Esophagus squamous epithelium (tissue), 5 donors: ENCODE data around the gene CDH11. TPM values are rescaled to one million over a fixed set of nuclear protein-coding genes. Genes with fewer than 3 reads are reported as not detected.

ENCODE experiments used
- DNase-seq: peaks from one replicate; lab custom pipeline; 2025; lab: John Stamatoyannopoulos, UW
- H3K27ac ChIP-seq, 4 donors: fragments of 200-600 bp; sonication (generic); one replicate each; pipeline ENCODE4 v1.5.1; 2016 to 2019; ENCODE audit warnings: mild to moderate bottlenecking in 1 of 4
- H3K27me3 ChIP-seq, 4 donors: fragments of 200-600 bp; sonication (generic); 1 replicate in 3 of 4; 2 replicates in 1 of 4; pipeline versions ENCODE4 v1.5.1 to v1.6.0; 2017 to 2021; ENCODE audit warnings: antibody characterized with exemption in 1 of 4
- H3K36me3 ChIP-seq, 3 donors: fragments of 200-600 bp; sonication (generic); one replicate each; pipeline ENCODE4 v1.5.1; 2016 to 2019
- H3K4me1 ChIP-seq, 3 donors: fragments of 200-600 bp; sonication (generic); one replicate each; pipeline ENCODE4 v1.5.1; 2017 to 2019
- H3K4me3 ChIP-seq, 4 donors: fragments of 200-600 bp; sonication (generic); 1 replicate in 3 of 4; 2 replicates in 1 of 4; pipeline ENCODE4 v1.5.1; 2016 to 2019; ENCODE audit warnings: mild to moderate bottlenecking in 2 of 4, moderate library complexity in 1 of 4
- H3K9me3 ChIP-seq, 3 donors: fragments of 200-600 bp; sonication (generic); one replicate each; pipeline ENCODE4 v1.5.1; 2016 to 2019
- POLR2A ChIP-seq, 4 donors: fragments of 450-650 bp; IDR thresholded peaks; one replicate each; pipeline ENCODE4 v1.6.1; 2017; ENCODE audit warnings: antibody characterized with exemption in 4 of 4, mild to moderate bottlenecking in 4 of 4, moderate library complexity in 3 of 4
- WGBS, 2 donors: methylation state at CpG; one replicate each; pipeline ENCODE4 v1.1.5; 2018; 5-methylcytosine and 5-hydroxymethylcytosine counted together
- intact Hi-C: fragments of 100-400 bp; cut with DNase I; formaldehyde crosslinking; loops from one replicate; pipeline ENCODE4 v1.15.0; 2022
- total RNA-seq, 4 donors: library from RNA; depleted of rRNA; stranded (reverse); fragments of >200 nt; gene quantifications; one replicate each; pipeline ENCODE4 v1.1.0, GENCODE V29; 2016
- TF ChIP-seq, protein P1 (sequence below), 6 experiments: fragments of 450-650 bp in 4 of 6; fragments of 200-600 bp in 2 of 6; sonication (generic) in 2 of 6; IDR thresholded peaks; one replicate each; pipeline ENCODE4 v1.5.1; 2016 to 2019; ENCODE audit warnings: antibody characterized with exemption in 6 of 6, mild to moderate bottlenecking in 4 of 6, moderate library complexity in 4 of 6
- donor health status: DM: yes; HTN: yes; CAD: no.

CDH11 gene
- total RNA-seq, 4 donors from 2014 or later, result 3.4 to 17.5 (median 6.6) TPM

DNA sequence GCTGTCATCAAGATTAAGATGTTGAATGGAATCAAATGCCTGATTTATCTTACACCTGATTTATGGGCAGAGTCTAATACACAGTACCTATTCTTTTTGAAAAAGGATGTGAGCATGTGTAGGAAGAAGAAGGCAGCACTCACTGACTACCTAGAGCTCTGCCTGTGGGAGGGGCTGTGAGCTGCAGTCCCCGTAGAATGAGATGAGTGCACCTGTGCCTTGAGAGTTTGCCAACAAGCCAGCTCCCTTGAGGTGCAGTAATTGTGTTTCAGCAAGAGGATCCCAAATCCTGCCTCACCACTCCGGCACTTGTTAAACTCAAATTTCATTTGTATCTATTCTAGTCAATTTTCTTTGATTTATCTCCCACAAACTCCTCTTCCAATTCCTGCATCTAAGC lies 46.0 kb downstream of the CDH11 start:
- TF ChIP-seq POLR2A (IDR thresholded peaks at IDR 0.05), result no peak
- TF ChIP-seq, protein P1, sequence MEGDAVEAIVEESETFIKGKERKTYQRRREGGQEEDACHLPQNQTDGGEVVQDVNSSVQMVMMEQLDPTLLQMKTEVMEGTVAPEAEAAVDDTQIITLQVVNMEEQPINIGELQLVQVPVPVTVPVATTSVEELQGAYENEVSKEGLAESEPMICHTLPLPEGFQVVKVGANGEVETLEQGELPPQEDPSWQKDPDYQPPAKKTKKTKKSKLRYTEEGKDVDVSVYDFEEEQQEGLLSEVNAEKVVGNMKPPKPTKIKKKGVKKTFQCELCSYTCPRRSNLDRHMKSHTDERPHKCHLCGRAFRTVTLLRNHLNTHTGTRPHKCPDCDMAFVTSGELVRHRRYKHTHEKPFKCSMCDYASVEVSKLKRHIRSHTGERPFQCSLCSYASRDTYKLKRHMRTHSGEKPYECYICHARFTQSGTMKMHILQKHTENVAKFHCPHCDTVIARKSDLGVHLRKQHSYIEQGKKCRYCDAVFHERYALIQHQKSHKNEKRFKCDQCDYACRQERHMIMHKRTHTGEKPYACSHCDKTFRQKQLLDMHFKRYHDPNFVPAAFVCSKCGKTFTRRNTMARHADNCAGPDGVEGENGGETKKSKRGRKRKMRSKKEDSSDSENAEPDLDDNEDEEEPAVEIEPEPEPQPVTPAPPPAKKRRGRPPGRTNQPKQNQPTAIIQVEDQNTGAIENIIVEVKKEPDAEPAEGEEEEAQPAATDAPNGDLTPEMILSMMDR (IDR thresholded peaks at IDR 0.05), result no peak

DNA sequence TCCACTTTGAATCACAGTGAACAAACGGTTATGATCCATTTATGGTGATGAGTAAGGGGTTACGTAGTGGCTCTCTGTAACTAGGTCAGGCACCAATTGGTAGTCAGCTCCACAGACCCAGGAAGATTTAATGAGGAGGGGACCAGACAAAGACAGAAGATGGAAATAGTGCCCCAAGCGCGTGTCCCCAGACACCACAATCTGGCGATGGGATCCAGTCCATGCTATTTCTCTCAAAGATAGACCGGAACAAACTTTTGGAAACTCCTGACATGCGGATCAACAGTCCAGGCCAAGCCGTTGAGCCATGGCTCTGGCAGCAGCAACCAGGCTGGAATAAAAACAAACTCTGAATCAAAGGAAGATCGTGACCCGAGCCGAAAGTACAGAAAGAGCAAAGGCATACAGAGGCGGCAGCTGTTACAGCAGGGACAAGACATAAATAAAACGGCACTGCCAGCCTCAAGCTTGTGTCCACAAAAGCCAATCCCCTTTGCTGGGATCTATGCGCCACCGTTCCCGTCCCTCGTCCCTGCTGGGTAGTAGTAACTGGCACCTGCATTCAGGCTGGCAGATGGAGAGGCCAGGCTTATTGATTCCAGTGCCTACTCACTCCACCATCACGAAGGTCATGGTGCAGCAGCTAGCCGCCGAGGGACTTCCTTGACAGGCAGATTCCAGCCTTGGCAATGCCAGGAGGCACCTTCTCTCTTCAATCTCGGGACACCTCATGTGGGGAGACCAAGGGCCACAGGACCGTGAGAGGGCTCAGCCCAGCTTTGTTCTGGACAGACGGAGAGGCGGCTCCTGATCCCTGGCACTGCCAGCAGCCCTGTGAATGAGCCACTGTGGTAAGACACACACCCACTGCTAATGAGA lies 50.2 kb downstream of the CDH11 start:
- intact Hi-C loops, result no loop called here
- DNase-seq, result no peak
- no peak for TF ChIP-seq POLR2A (IDR thresholded peaks at IDR 0.05)
- TF ChIP-seq, protein P1 (IDR thresholded peaks at IDR 0.05), result no peak
- H3K36me3 ChIP-seq, result no peaks in the 10 kb centered on the region
- no peaks in the 10 kb centered on the region for H3K9me3 ChIP-seq
- peaks cover 0 to 24% (median 16%) of the 10 kb centered on the region in 3 donors for H3K4me1 ChIP-seq
- H3K4me3 ChIP-seq, result peak overlapping the region in 3 of 4 donors; percentile 5 to 45 (median 6)
- no peaks in the 10 kb centered on the region for H3K27me3 ChIP-seq
- peak overlapping the region in 3 of 4 donors; percentile 14 to 75 (median 74) for H3K27ac ChIP-seq
- WGBS, 2 donors, result 63 to 92% methylated on average over 15 to 17 of the region's 24 CpGs

More for the DNA sequence above, 46.0 kb downstream of the CDH11 start:
- Histone ChIP-seq H3K4me1 (peaks cover 0 to 10% (median 10%) of the 10 kb centered on the region in 3 donors), H3K4me3 (no peak overlapping the region), H3K9me3 (no peaks in the 10 kb centered on the region), H3K27me3 (no peaks in the 10 kb centered on the region), H3K36me3 (no peaks in the 10 kb centered on the region), H3K27ac (no peak overlapping the region)
- DNase-seq, result no peak
- WGBS, 2 donors, result 85 to 100% methylated on average over 1 to 2 of the region's 2 CpGs
- intact Hi-C loops, result no loop called here

DNA sequence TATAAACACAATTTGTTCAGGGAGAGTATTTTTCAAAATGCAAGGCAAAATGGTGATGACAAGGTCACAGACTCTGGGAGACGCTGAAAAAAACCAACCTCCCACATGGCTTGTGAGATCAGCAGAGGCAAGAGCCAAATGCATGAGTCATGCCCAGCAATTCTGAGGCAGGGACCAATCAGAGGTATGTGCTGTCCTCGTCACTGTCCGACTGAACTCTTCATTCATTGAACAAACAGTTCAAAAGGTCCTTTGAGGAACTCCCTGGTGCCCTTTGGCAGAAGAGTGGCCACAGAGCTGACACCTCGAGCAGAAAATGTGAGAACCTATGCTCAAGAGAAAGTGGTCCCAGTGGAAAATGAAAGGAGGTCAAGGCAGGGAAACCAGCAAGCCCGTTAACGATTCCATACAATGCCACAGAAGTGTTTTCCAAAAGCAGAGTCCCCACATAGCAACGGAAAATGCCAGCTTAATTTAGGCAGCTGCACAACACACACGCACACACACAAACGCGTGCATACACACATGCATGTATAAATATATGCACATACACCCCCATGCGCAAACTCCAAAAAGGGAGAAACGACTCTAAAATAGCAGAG lies 50.9 kb downstream of the CDH11 start:
- H3K4me3 ChIP-seq, result peak overlapping the region in 3 of 4 donors; percentile 5 to 45 (median 6)
- intact Hi-C loops, result no loop called here

DNA sequence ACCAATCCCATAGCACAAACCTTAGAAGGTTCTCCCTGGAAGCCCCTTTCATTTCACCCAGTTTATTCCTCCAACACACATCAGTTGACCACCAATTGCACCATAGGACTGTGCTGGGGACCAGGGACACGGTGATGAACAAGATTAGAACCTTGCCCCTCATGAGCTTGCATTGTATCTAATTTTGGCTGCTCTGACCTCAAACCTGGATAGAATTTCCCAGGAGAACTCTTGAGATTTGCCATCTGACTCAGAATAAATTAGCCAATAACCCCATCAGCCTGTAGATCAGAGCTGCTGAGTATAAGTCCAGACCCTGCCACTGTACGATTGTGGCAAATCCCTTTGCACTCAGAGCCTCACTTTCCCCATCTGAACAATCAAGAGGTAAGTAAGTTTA lies 52.1 kb downstream of the CDH11 start:
- Histone ChIP-seq H3K4me3 (no peak overlapping the region), H3K27ac (no peak overlapping the region), H3K9me3 (no peaks in the 10 kb centered on the region), H3K27me3 (no peaks in the 10 kb centered on the region), H3K4me1 (peaks cover 0 to 24% (median 16%) of the 10 kb centered on the region in 3 donors), H3K36me3 (no peaks in the 10 kb centered on the region)
- DNase-seq, result no peak
- intact Hi-C loops, result no loop called here
- TF ChIP-seq, protein P1 (IDR thresholded peaks at IDR 0.05), result no peak
- TF ChIP-seq POLR2A (IDR thresholded peaks at IDR 0.05), result no peak
- WGBS, 2 donors, result 91 to 94% methylated on average over 2 of the region's 2 CpGs

More for the DNA sequence above, 50.9 kb downstream of the CDH11 start:
- Histone ChIP-seq H3K9me3 (no peaks in the 10 kb centered on the region), H3K27ac (peak overlapping the region in 3 of 4 donors; percentile 14 to 75 (median 74)), H3K27me3 (no peaks in the 10 kb centered on the region), H3K36me3 (no peaks in the 10 kb centered on the region), H3K4me1 (peaks cover 0 to 24% (median 16%) of the 10 kb centered on the region in 3 donors)
- no peak for DNase-seq
- 54 to 69% methylated on average over 12 of the region's 12 CpGs for WGBS, 2 donors
- no peak for TF ChIP-seq POLR2A (IDR thresholded peaks at IDR 0.05)
- TF ChIP-seq, protein P1 (IDR thresholded peaks at IDR 0.05), result no peak

DNA sequence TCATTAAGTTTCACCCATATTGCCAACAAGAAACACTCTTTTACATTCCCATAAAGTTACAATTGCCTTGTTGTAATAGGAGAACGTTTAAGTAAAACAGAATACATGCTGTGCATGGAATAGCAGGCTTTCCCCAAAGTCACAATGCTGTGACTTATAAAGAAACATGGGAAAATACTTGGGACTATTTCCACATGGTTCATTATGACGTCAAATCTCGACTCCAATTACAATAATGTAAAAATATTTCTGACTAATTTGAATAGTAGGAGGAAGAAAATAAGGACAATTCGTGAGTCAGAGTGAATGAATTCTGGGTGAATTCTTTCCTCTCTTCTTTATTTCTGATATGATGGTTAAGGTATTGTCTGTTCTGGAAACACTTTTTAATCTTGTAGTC lies 52.8 kb downstream of the CDH11 start:
- H3K27ac ChIP-seq, result no peak overlapping the region
- no peak for TF ChIP-seq POLR2A (IDR thresholded peaks at IDR 0.05)
- H3K4me1 ChIP-seq, result peaks cover 0 to 24% (median 16%) of the 10 kb centered on the region in 3 donors
- DNase-seq, result no peak
- no peaks in the 10 kb centered on the region for H3K36me3 ChIP-seq
- H3K27me3 ChIP-seq, result no peaks in the 10 kb centered on the region
- intact Hi-C loops, result no loop called here
- H3K9me3 ChIP-seq, result no peaks in the 10 kb centered on the region
- H3K4me3 ChIP-seq, result no peak overlapping the region
- 42 to 48% methylated on average over 4 of the region's 4 CpGs for WGBS, 2 donors
